CD4-positive, alpha-beta T cell (primary cell): ENCODE results near the gene HSDL2. TPM values are rescaled to one million over a fixed set of nuclear protein-coding genes. Genes with fewer than 3 reads are reported as not detected.

Experiments used
- ATAC-seq: fragments of 200-7000 bp; cut with Tn5 transposase; one replicate; pipeline ENCODE4 v1.10.0; 2022; ENCODE audit warnings: mild to moderate bottlenecking; ENCODE audit not compliant: poor library complexity
- CTCF ChIA-PET: fragments of 350-600 bp; sonication (Branson Sonifier 250); formaldehyde crosslinking; loops from one replicate; lab custom pipeline; 2021; ENCODE audit warnings: antibody characterized with exemption, inconsistent platforms; lab: Charles Lee
- POLR2A ChIA-PET: fragments of 350-600 bp; sonication (Branson Sonifier 250); formaldehyde crosslinking; loops from one replicate; lab custom pipeline; 2021; ENCODE audit warnings: antibody characterized with exemption, inconsistent platforms; lab: Charles Lee
- DNase-seq, 14 experiments: peaks; one replicate each; pipeline ENCODE4 v3.0.0-alpha.2; 2013 to 2020; ENCODE audit warnings: mixed read lengths in 2 of 14
- H3K27ac ChIP-seq, 2 donors: one replicate each; pipeline versions ENCODE4 v1.5.1 to v1.7.0; 2013; ENCODE audit warnings: low read length in 2 of 2, low read depth in 1 of 2, mild to moderate bottlenecking in 1 of 2
- H3K27me3 ChIP-seq, 2 experiments: 1 replicate in 1 of 2; 2 replicates in 1 of 2; pipeline versions ENCODE4 v1.6.1 to v1.7.0; 2013; ENCODE audit warnings: low read length in 2 of 2, control low read depth in 1 of 2, mild to moderate bottlenecking in 1 of 2, moderate library complexity in 1 of 2; ENCODE audit not compliant: insufficient read depth in 2 of 2, control insufficient read depth in 1 of 2
- H3K36me3 ChIP-seq: one replicate; pipeline ENCODE4 v1.6.1; 2013; ENCODE audit warnings: low read length, control low read depth; ENCODE audit not compliant: insufficient read depth
- H3K4me1 ChIP-seq: one replicate; pipeline ENCODE4 v1.6.1; 2013; ENCODE audit warnings: low read length, control low read depth; ENCODE audit not compliant: insufficient read depth
- H3K4me3 ChIP-seq: one replicate; pipeline ENCODE4 v1.5.1; 2013; ENCODE audit warnings: mild to moderate bottlenecking, low read length, moderate library complexity
- H3K9me3 ChIP-seq, 2 experiments: 1 replicate in 1 of 2; 2 replicates in 1 of 2; pipeline versions ENCODE4 v1.6.1 to v1.7.0; 2013; ENCODE audit warnings: low read length in 2 of 2, mild to moderate bottlenecking in 2 of 2, control low read depth in 1 of 2, moderate library complexity in 1 of 2; ENCODE audit not compliant: control insufficient read depth in 1 of 2, insufficient read depth in 1 of 2
- H3K27ac Mint-ChIP-seq: one replicate; pipeline ENCODE4 v1.8.0; 2020; ENCODE audit warnings: mixed read lengths
- H3K27me3 Mint-ChIP-seq: one replicate; pipeline ENCODE4 v1.8.0; 2021; ENCODE audit warnings: mixed read lengths
- H3K36me3 Mint-ChIP-seq: one replicate; pipeline ENCODE4 v1.8.0; 2021; ENCODE audit warnings: low read depth, mixed read lengths
- H3K4me1 Mint-ChIP-seq: one replicate; pipeline ENCODE4 v1.8.0; 2021; ENCODE audit warnings: low read depth, mixed read lengths
- H3K4me3 Mint-ChIP-seq: one replicate; pipeline ENCODE4 v1.8.0; 2020; ENCODE audit warnings: mild to moderate bottlenecking, mixed read lengths
- H3K9me3 Mint-ChIP-seq: one replicate; pipeline ENCODE4 v1.8.0; 2020; ENCODE audit warnings: mixed read lengths
- CTCF ChIP-seq: fragments of 200-600 bp; IDR thresholded peaks from one replicate; pipeline ENCODE4 v1.8.0; 2022; ENCODE audit warnings: antibody characterized with exemption, mild to moderate bottlenecking
- intact Hi-C, 2 experiments: fragments of 100-400 bp; cut with DNase I in 1 of 2; cut with micrococcal nuclease in 1 of 2; formaldehyde crosslinking; loops; one replicate each; pipeline versions ENCODE4 v1.15.1 to v1.9.0; 2023 to 2025; cut with DNase I, micrococcal nuclease
- total RNA-seq, 174 experiments: library from RNA in 2 of 174; stranded (reverse) in 2 of 174; gene quantifications; one replicate each; pipeline ENCODE4 v1.2.3 and lab custom pipeline; 2021 to 2026

The HSDL2 gene
- total RNA-seq, 2 experiments from 2014 or later, result 3.8 to 4.9 TPM

GRCh38 chr9:112354081-112354743 is 25.7 kb upstream of the HSDL2 start:
- H3K27ac Mint-ChIP-seq, result no peak overlapping the region

GRCh38 chr9:112355427-112355897 is 24.4 kb upstream of the HSDL2 start:
- Histone ChIP-seq H3K4me1 (peaks cover 3% of the 10 kb centered on the region), H3K9me3 (no peaks in the 10 kb centered on the region), H3K27me3 (no peaks in the 10 kb centered on the region), H3K27ac (no peak overlapping the region), H3K4me3 (no peak overlapping the region), H3K36me3 (no peaks in the 10 kb centered on the region)
- ATAC-seq, result peak; percentile 51
- Mint-ChIP-seq H3K4me1 (peaks cover 10% of the 10 kb centered on the region), H3K27ac (peak overlapping the region; percentile 10), H3K4me3 (no peak overlapping the region), H3K9me3 (no peaks in the 10 kb centered on the region), H3K27me3 (no peaks in the 10 kb centered on the region), H3K36me3 (no peaks in the 10 kb centered on the region)
- TF ChIP-seq CTCF, result no peak
- no peak for DNase-seq
- CTCF ChIA-PET, result interaction anchor here (1.3 kb wide), 1 partner anchor 243 kb away, joined by 3 read pairs; no protein-coding TSS in a partner anchor
- intact Hi-C loops, result no loop called here
- POLR2A ChIA-PET, result interaction anchor here (1.6 kb wide), 1 partner anchor 24 kb away, joined by 4 read pairs; the partner anchor contains the start of gene HSDL2

More at GRCh38 chr9:112354081-112354743, 25.7 kb upstream of the HSDL2 start:
- Mint-ChIP-seq H3K36me3 (no peaks in the 10 kb centered on the region), H3K4me1 (peaks cover 10% of the 10 kb centered on the region), H3K4me3 (no peak overlapping the region), H3K27me3 (no peaks in the 10 kb centered on the region), H3K9me3 (no peaks in the 10 kb centered on the region)
- intact Hi-C loops, result no loop called here
- ATAC-seq (no peak), DNase-seq (no peak)
- H3K9me3 ChIP-seq, result no peaks in the 10 kb centered on the region
- H3K27ac ChIP-seq, result no peak overlapping the region
- ChIA-PET CTCF (interaction anchor here (1.3 to 1.4 kb wide), 2 partner anchors 9 to 242 kb away, joined by 3 read pairs; no protein-coding TSS in a partner anchor), POLR2A (interaction anchor here (1.5 to 1.6 kb wide), 2 partner anchors 21 to 26 kb away, joined by 4 read pairs; partner anchors contain the start of genes HSDL2 and PTBP3)
- no peaks in the 10 kb centered on the region for H3K36me3 ChIP-seq
- H3K4me3 ChIP-seq, result no peak overlapping the region
- no peaks in the 10 kb centered on the region for H3K27me3 ChIP-seq
- TF ChIP-seq CTCF, result no peak
- peaks cover 3% of the 10 kb centered on the region for H3K4me1 ChIP-seq

GRCh38 chr9:112360047-112360804 is 19.7 kb upstream of the HSDL2 start:
- POLR2A ChIA-PET, result interaction anchor here (0.6 to 1.1 kb wide), 4 partner anchors 17 to 266 kb away, joined by 3 read pairs; no protein-coding TSS in a partner anchor

More at GRCh38 chr9:112360047-112360804, 19.7 kb upstream of the HSDL2 start:
- CTCF ChIA-PET, result interaction anchor here (1.3 to 4.0 kb wide), 5 partner anchors 20 to 263 kb away, joined by 3 to 21 read pairs (median 6); partner anchors contain the start of gene HSDL2
- Histone ChIP-seq H3K36me3 (no peaks in the 10 kb centered on the region), H3K4me1 (peaks cover 3% of the 10 kb centered on the region), H3K27ac (no peak overlapping the region), H3K9me3 (no peaks in the 10 kb centered on the region), H3K27me3 (no peaks in the 10 kb centered on the region), H3K4me3 (no peak overlapping the region)
- intact Hi-C loops, result loop anchor here in 1 of 2 experiments (5.0 to 10.0 kb wide), 2 partner anchors 435 to 598 kb away; no protein-coding TSS in a partner anchor
- Mint-ChIP-seq H3K27ac (no peak overlapping the region), H3K27me3 (no peaks in the 10 kb centered on the region), H3K9me3 (peaks cover 2% of the 10 kb centered on the region), H3K4me1 (peaks cover 7% of the 10 kb centered on the region), H3K4me3 (peak overlapping the region; percentile 20), H3K36me3 (no peaks in the 10 kb centered on the region)
- no peak for ATAC-seq
- no peak for DNase-seq
- no peak for TF ChIP-seq CTCF
